C4-2B (cell line): Measurements from ENCODE around the gene LYPD6.

ENCODE experiments used
- H3K27ac ChIP-seq: fragments of 450-650 bp; 2 replicates; pipeline ENCODE4 v1.5.1; 2017
- CTCF ChIP-seq: fragments of 450-650 bp; conservative IDR thresholded peaks from 2 replicates; pipeline ENCODE4 v1.5.1; 2017; ENCODE audit warnings: mild to moderate bottlenecking
- ZFX ChIP-seq: fragments of 450-650 bp; IDR thresholded peaks from 2 replicates; pipeline ENCODE4 v1.6.1; 2017

Gene LYPD6

GRCh38 chr2:149456285-149456684 is 125.9 kb downstream of the LYPD6 start:
- TF ChIP-seq CTCF (peak; percentile 13; the same call in 1 of the 2 replicates), ZFX (no peak)
- no peak overlapping the region for H3K27ac ChIP-seq

GRCh38 chr2:149458502-149458901 is 128.1 kb downstream of the LYPD6 start:
- no peak for TF ChIP-seq CTCF
- no peak for TF ChIP-seq ZFX
- no peak overlapping the region for H3K27ac ChIP-seq

- no peak overlapping the region for H3K27ac ChIP-seq
- TF ChIP-seq CTCF (no peak), ZFX (no peak)
Measured at GRCh38 chr2:149463328-149464002, 133.1 kb downstream of the LYPD6 start.

GRCh38 chr2:149464396-149464795 is 134.0 kb downstream of the LYPD6 start:
- TF ChIP-seq CTCF: no peak
- TF ChIP-seq ZFX: no peak
- no peak overlapping the region for H3K27ac ChIP-seq

- TF ChIP-seq ZFX (no peak), CTCF (no peak)
Measured at GRCh38 chr2:149465873-149466272, 135.5 kb downstream of the LYPD6 start.

GRCh38 chr2:149466635-149467034 is 136.2 kb downstream of the LYPD6 start:
- 0 out of 2 replicates have a peak overlapping the region, but pooled peaks have one; percentile 22 for H3K27ac ChIP-seq
- TF ChIP-seq ZFX (no peak), CTCF (no peak)

More at GRCh38 chr2:149465873-149466272, 135.5 kb downstream of the LYPD6 start:
- no peak overlapping the region for H3K27ac ChIP-seq

- H3K27ac ChIP-seq: no peak overlapping the region
- no peak for TF ChIP-seq ZFX
- TF ChIP-seq CTCF: no peak
Measured at GRCh38 chr2:149467436-149467835, 137.0 kb downstream of the LYPD6 start.
